ENCODE results near the gene AP2B1.
A peak's percentile ranks its signal among the peaks of the same experiment; 100 is the strongest.

The AP2B1 gene

GRCh38 chr17:35731917-35732805 is 145.0 kb downstream of the AP2B1 start:
- no peak for DNase-seq

- DNase-seq = no peak
These were observed 145.6 kb downstream of the AP2B1 start for GRCh38 chr17:35732806-35733136.

- DNase-seq = no peak
These were observed 146.2 kb downstream of the AP2B1 start for GRCh38 chr17:35733366-35733765.

GRCh38 chr17:35734396-35734795 is 147.3 kb downstream of the AP2B1 start:
- no peak for DNase-seq

GRCh38 chr17:35735036-35735805 is 148.1 kb downstream of the AP2B1 start:
- DNase-seq = no peak

- no peak for DNase-seq
These were observed 149.1 kb downstream of the AP2B1 start for GRCh38 chr17:35736236-35736635.

GRCh38 chr17:35738519-35739133 is 151.5 kb downstream of the AP2B1 start:
- no peak for DNase-seq

- no peak for DNase-seq
These were observed 153.1 kb downstream of the AP2B1 start for GRCh38 chr17:35740216-35740615.

- DNase-seq = no peak
These were observed 154.1 kb downstream of the AP2B1 start for GRCh38 chr17:35740997-35741931.

- DNase-seq = no peak
These were observed 155.4 kb downstream of the AP2B1 start for GRCh38 chr17:35742496-35742895.

GRCh38 chr17:35742896-35743477 is 155.9 kb downstream of the AP2B1 start:
- no peak for DNase-seq

- no peak for DNase-seq
These were observed 156.7 kb downstream of the AP2B1 start for GRCh38 chr17:35743626-35744328.

- no peak for DNase-seq
These were observed 157.7 kb downstream of the AP2B1 start for GRCh38 chr17:35744830-35745229.

GRCh38 chr17:35745246-35745645 is 158.1 kb downstream of the AP2B1 start:
- no peak for DNase-seq

- no peak for DNase-seq
These were observed 158.7 kb downstream of the AP2B1 start for GRCh38 chr17:35745749-35746320.

- peak; percentile 72 for DNase-seq
These were observed 160.5 kb downstream of the AP2B1 start for GRCh38 chr17:35747540-35748017.

- DNase-seq = no peak
These were observed 161.3 kb downstream of the AP2B1 start for GRCh38 chr17:35748341-35748841.

GRCh38 chr17:35748979-35749378 is 161.9 kb downstream of the AP2B1 start:
- no peak for DNase-seq

GRCh38 chr17:35749560-35750412 is 162.7 kb downstream of the AP2B1 start:
- DNase-seq = no peak
